ENCODE results near the gene VDAC1.

Gene VDAC1

GRCh38 chr5:134005417-134006061, 764 bp upstream of the VDAC1 start:
- H3K27ac ChIP-seq (ENCODE audit: low read depth, low read length) = peak overlapping the region; percentile 98
- peaks cover 0 to 6% of the 10 kb centered on the region in 2 donors for H3K36me3 ChIP-seq (ENCODE audit: control insufficient read depth in 1 of 2, insufficient read depth in 2 of 2, low read length in 2 of 2)
- no peaks in the 10 kb centered on the region for H3K9me3 ChIP-seq (ENCODE audit: control insufficient read depth in 1 of 2, low read length in 2 of 2)
- peak overlapping the region; percentile 91 to 92 for H3K4me3 ChIP-seq (ENCODE audit: low read depth in 1 of 2, low read length in 2 of 2)
- H3K4me1 ChIP-seq (ENCODE audit: control insufficient read depth in 1 of 2, insufficient read depth in 2 of 2, low read length in 2 of 2) = peaks cover 36 to 41% of the 10 kb centered on the region in 2 donors
- peak overlapping the region; percentile 84 to 92 for H3K9ac ChIP-seq (ENCODE audit: low read depth in 1 of 2, low read length in 2 of 2)
- no peaks in the 10 kb centered on the region for H3K27me3 ChIP-seq (ENCODE audit: control insufficient read depth in 1 of 2, insufficient read depth in 2 of 2, low read length in 2 of 2)

DNA sequence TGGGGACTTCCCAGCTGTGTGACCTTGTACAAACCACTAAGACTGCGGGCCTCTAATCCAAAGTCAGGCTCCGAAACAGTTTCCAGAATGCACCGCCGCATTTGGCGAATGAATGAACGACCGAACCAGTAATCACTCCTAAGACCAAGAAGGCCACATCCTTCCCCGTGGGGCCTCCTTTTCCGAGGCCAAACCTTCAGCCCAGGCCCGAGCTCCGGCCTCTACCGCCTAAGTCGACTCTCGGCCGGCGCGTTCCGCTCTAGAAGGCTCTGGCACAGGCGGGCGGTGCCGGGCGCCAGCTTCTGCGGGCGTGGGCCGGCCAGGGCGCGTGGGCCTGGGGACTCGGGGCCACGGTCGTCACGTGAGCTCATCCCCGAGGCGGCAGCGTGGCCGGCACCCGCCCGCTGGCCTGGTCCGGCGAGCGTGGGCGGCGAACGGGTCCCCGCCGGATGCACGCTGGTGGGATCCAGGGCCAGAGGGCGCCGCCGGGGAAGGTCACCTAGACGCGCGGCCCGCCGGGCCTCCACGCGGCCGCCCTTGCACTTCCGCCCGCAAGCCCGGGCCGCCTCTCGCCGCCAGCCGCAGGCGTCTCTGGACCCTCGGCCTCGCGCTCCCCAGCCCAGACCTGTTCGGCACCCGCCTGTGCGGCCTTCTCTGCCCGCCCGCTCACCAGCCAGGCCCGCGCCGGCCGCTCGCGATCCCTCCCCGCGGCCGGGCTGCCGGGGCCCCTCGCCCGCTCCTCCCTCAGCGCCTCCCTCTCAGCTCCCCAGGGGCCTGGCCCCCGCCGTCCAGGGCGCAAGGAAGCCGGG, 754 bp downstream of the VDAC1 start:
- Histone ChIP-seq H3K9ac (ENCODE audit: low read depth in 1 of 2, low read length in 2 of 2) (peak overlapping the region; percentile 89), H3K27ac (ENCODE audit: low read depth, low read length) (peak overlapping the region; percentile 98), H3K36me3 (ENCODE audit: control insufficient read depth in 1 of 2, insufficient read depth in 2 of 2, low read length in 2 of 2) (peaks cover 0 to 6% of the 10 kb centered on the region in 2 donors), H3K4me1 (ENCODE audit: control insufficient read depth in 1 of 2, insufficient read depth in 2 of 2, low read length in 2 of 2) (peaks cover 50 to 56% of the 10 kb centered on the region in 2 donors), H3K4me3 (ENCODE audit: low read depth in 1 of 2, low read length in 2 of 2) (peak overlapping the region; percentile 72 to 92), H3K9me3 (ENCODE audit: control insufficient read depth in 1 of 2, low read length in 2 of 2) (no peaks in the 10 kb centered on the region), H3K27me3 (ENCODE audit: control insufficient read depth in 1 of 2, insufficient read depth in 2 of 2, low read length in 2 of 2) (no peaks in the 10 kb centered on the region)

- peak overlapping the region; percentile 72 to 92 for H3K4me3 ChIP-seq (ENCODE audit: low read depth in 1 of 2, low read length in 2 of 2)
- peaks cover 0 to 6% of the 10 kb centered on the region in 2 donors for H3K36me3 ChIP-seq (ENCODE audit: control insufficient read depth in 1 of 2, insufficient read depth in 2 of 2, low read length in 2 of 2)
- peaks cover 50 to 62% of the 10 kb centered on the region in 2 donors for H3K4me1 ChIP-seq (ENCODE audit: control insufficient read depth in 1 of 2, insufficient read depth in 2 of 2, low read length in 2 of 2)
- H3K27ac ChIP-seq (ENCODE audit: low read depth, low read length) = peak overlapping the region; percentile 98
- H3K9me3 ChIP-seq (ENCODE audit: control insufficient read depth in 1 of 2, low read length in 2 of 2) = no peaks in the 10 kb centered on the region
- H3K9ac ChIP-seq (ENCODE audit: low read depth in 1 of 2, low read length in 2 of 2) = peak overlapping the region; percentile 89
- no peaks in the 10 kb centered on the region for H3K27me3 ChIP-seq (ENCODE audit: control insufficient read depth in 1 of 2, insufficient read depth in 2 of 2, low read length in 2 of 2)
Observed at GRCh38 chr5:134003064-134003816, 1.5 kb downstream of the VDAC1 start.

- peaks cover 50 to 63% of the 10 kb centered on the region in 2 donors for H3K4me1 ChIP-seq (ENCODE audit: control insufficient read depth in 1 of 2, insufficient read depth in 2 of 2, low read length in 2 of 2)
- no peak overlapping the region for H3K27ac ChIP-seq (ENCODE audit: low read depth, low read length)
- H3K4me3 ChIP-seq (ENCODE audit: low read depth in 1 of 2, low read length in 2 of 2) = peak overlapping the region; percentile 72 to 92
- H3K9me3 ChIP-seq (ENCODE audit: control insufficient read depth in 1 of 2, low read length in 2 of 2) = no peaks in the 10 kb centered on the region
- no peaks in the 10 kb centered on the region for H3K27me3 ChIP-seq (ENCODE audit: control insufficient read depth in 1 of 2, insufficient read depth in 2 of 2, low read length in 2 of 2)
- H3K36me3 ChIP-seq (ENCODE audit: control insufficient read depth in 1 of 2, insufficient read depth in 2 of 2, low read length in 2 of 2) = peaks cover 0 to 6% of the 10 kb centered on the region in 2 donors
- H3K9ac ChIP-seq (ENCODE audit: low read depth in 1 of 2, low read length in 2 of 2) = peak overlapping the region; percentile 21 to 89
Observed at GRCh38 chr5:134001938-134002731, 2.6 kb downstream of the VDAC1 start.

GRCh38 chr5:134000696-134001453, 3.9 kb downstream of the VDAC1 start:
- H3K9ac ChIP-seq (ENCODE audit: low read depth in 1 of 2, low read length in 2 of 2) = peak overlapping the region; percentile 32 to 61
- peaks cover 0 to 6% of the 10 kb centered on the region in 2 donors for H3K36me3 ChIP-seq (ENCODE audit: control insufficient read depth in 1 of 2, insufficient read depth in 2 of 2, low read length in 2 of 2)
- no peaks in the 10 kb centered on the region for H3K9me3 ChIP-seq (ENCODE audit: control insufficient read depth in 1 of 2, low read length in 2 of 2)
- no peaks in the 10 kb centered on the region for H3K27me3 ChIP-seq (ENCODE audit: control insufficient read depth in 1 of 2, insufficient read depth in 2 of 2, low read length in 2 of 2)
- peak overlapping the region; percentile 1 to 45 for H3K4me3 ChIP-seq (ENCODE audit: low read depth in 1 of 2, low read length in 2 of 2)
- H3K4me1 ChIP-seq (ENCODE audit: control insufficient read depth in 1 of 2, insufficient read depth in 2 of 2, low read length in 2 of 2) = peaks cover 59 to 70% of the 10 kb centered on the region in 2 donors
- H3K27ac ChIP-seq (ENCODE audit: low read depth, low read length) = peak overlapping the region; percentile 45

- Histone ChIP-seq H3K27me3 (ENCODE audit: control insufficient read depth in 1 of 2, insufficient read depth in 2 of 2, low read length in 2 of 2) (no peaks in the 10 kb centered on the region), H3K27ac (ENCODE audit: low read depth, low read length) (peak overlapping the region; percentile 45), H3K9ac (ENCODE audit: low read depth in 1 of 2, low read length in 2 of 2) (peak overlapping the region; percentile 33 to 56), H3K9me3 (ENCODE audit: control insufficient read depth in 1 of 2, low read length in 2 of 2) (no peaks in the 10 kb centered on the region), H3K4me3 (ENCODE audit: low read depth in 1 of 2, low read length in 2 of 2) (peak overlapping the region; percentile 16 to 30), H3K36me3 (ENCODE audit: control insufficient read depth in 1 of 2, insufficient read depth in 2 of 2, low read length in 2 of 2) (peaks cover 0 to 6% of the 10 kb centered on the region in 2 donors), H3K4me1 (ENCODE audit: control insufficient read depth in 1 of 2, insufficient read depth in 2 of 2, low read length in 2 of 2) (peaks cover 61 to 72% of the 10 kb centered on the region in 2 donors)
Observed at GRCh38 chr5:134000091-134000511, 4.7 kb downstream of the VDAC1 start.

DNA sequence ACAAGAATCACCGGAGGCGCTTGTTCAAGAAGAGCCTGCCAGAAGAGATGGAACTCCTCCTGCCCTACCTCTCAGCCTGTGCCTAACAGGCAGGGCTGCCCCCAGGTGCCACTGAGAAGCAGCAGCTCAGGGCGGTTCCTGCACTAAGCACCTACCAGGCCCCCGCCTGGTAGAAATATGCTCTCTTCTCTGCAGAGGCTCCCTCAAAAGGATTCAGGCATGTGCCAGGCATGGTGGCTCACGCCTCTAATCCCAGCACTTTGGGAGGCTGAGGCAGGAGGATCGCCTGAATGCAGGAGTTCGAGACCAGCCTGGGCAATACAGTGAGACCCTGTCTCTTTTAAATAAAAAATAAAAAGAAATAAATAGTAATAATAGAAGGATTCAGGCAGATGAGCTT, 6.0 kb downstream of the VDAC1 start:
- Histone ChIP-seq H3K27ac (ENCODE audit: low read depth, low read length) (no peak overlapping the region), H3K27me3 (ENCODE audit: control insufficient read depth in 1 of 2, insufficient read depth in 2 of 2, low read length in 2 of 2) (no peaks in the 10 kb centered on the region), H3K36me3 (ENCODE audit: control insufficient read depth in 1 of 2, insufficient read depth in 2 of 2, low read length in 2 of 2) (peaks cover 0 to 6% of the 10 kb centered on the region in 2 donors), H3K4me3 (ENCODE audit: low read depth in 1 of 2, low read length in 2 of 2) (no peak overlapping the region), H3K4me1 (ENCODE audit: control insufficient read depth in 1 of 2, insufficient read depth in 2 of 2, low read length in 2 of 2) (peaks cover 74 to 77% of the 10 kb centered on the region in 2 donors), H3K9me3 (ENCODE audit: control insufficient read depth in 1 of 2, low read length in 2 of 2) (no peaks in the 10 kb centered on the region), H3K9ac (ENCODE audit: low read depth in 1 of 2, low read length in 2 of 2) (no peak overlapping the region)

DNA sequence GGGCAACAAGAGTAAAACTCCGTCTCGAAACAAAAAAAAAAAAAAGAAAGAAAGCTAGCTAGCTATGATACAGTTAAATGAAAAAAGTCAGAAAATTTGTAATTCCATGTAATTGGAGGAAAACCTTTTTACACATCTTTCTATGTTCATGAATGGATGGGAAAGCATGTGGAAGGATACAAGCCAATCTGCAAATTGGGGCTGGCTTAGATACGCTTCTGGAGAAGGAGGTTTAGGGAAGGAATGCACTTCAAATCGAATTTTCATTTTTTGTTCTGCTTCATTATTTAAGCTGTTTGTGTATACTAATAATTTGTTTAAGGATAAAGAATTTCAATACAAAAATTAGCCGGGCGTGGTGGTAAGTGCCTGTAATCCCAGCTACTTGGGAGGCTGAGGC, 6.7 kb downstream of the VDAC1 start:
- peaks cover 0 to 6% of the 10 kb centered on the region in 2 donors for H3K36me3 ChIP-seq (ENCODE audit: control insufficient read depth in 1 of 2, insufficient read depth in 2 of 2, low read length in 2 of 2)
- no peak overlapping the region for H3K27ac ChIP-seq (ENCODE audit: low read depth, low read length)

DNA sequence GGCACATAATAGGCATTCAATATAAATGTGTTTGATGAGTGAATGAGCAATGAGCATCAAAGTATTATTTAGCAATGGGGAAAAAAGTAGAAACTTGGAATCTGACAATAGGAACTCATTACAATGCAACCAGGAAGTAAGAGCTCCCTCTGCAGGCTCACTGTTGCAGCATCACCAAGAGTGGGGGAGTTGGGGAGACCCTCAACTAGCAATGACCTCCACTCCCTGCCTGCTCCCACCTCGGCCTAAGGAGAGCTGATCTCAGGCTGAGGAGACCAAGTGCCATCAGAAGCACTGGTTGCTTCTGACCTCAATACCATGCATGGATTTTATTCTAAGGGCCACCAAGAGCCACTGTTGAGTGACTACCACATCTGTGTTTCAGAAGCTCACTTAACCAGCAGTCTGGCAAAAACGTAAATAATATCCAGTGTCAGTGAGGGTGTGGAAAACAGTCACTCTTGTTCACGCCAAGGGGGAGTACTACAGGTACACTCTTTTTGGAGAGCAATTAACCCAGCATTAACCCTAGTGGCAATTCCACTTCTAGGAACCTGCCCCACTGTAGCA, 8.0 kb downstream of the VDAC1 start:
- peaks cover 0 to 6% of the 10 kb centered on the region in 2 donors for H3K36me3 ChIP-seq (ENCODE audit: control insufficient read depth in 1 of 2, insufficient read depth in 2 of 2, low read length in 2 of 2)
- H3K4me1 ChIP-seq (ENCODE audit: control insufficient read depth in 1 of 2, insufficient read depth in 2 of 2, low read length in 2 of 2) = peaks cover 57 to 62% of the 10 kb centered on the region in 2 donors
- no peak overlapping the region for H3K27ac ChIP-seq (ENCODE audit: low read depth, low read length)
- no peaks in the 10 kb centered on the region for H3K9me3 ChIP-seq (ENCODE audit: control insufficient read depth in 1 of 2, low read length in 2 of 2)
- H3K27me3 ChIP-seq (ENCODE audit: control insufficient read depth in 1 of 2, insufficient read depth in 2 of 2, low read length in 2 of 2) = no peaks in the 10 kb centered on the region
- H3K4me3 ChIP-seq (ENCODE audit: low read depth in 1 of 2, low read length in 2 of 2) = no peak overlapping the region
- H3K9ac ChIP-seq (ENCODE audit: low read depth in 1 of 2, low read length in 2 of 2) = no peak overlapping the region

More for the DNA sequence above, 6.7 kb downstream of the VDAC1 start:
- Histone ChIP-seq H3K27me3 (ENCODE audit: control insufficient read depth in 1 of 2, insufficient read depth in 2 of 2, low read length in 2 of 2) (no peaks in the 10 kb centered on the region), H3K4me3 (ENCODE audit: low read depth in 1 of 2, low read length in 2 of 2) (no peak overlapping the region), H3K4me1 (ENCODE audit: control insufficient read depth in 1 of 2, insufficient read depth in 2 of 2, low read length in 2 of 2) (peaks cover 70 to 71% of the 10 kb centered on the region in 2 donors), H3K9me3 (ENCODE audit: control insufficient read depth in 1 of 2, low read length in 2 of 2) (no peaks in the 10 kb centered on the region), H3K9ac (ENCODE audit: low read depth in 1 of 2, low read length in 2 of 2) (no peak overlapping the region)

All from duodenal mucosa (tissue), 2 donors.